ENCODE data around the gene OR10Z1. TPM values are rescaled to one million over a fixed set of nuclear protein-coding genes. Genes with fewer than 3 reads are reported as not detected.

OR10Z1 gene
- total and polyA plus RNA-seq, 8 donors = not detected

Other genes starting within 250 kb of the OR10Z1 start
- gene OR10T2, start 205.8 kb upstream of the OR10Z1 start, total RNA-seq = not detected
- gene OR10T2, start 205.8 kb upstream of the OR10Z1 start, polyA plus RNA-seq = not detected
- gene OR10K2, start 179.0 kb upstream of the OR10Z1 start, total RNA-seq = not detected
- not detected for gene OR10K2, start 179.0 kb upstream of the OR10Z1 start, polyA plus RNA-seq
- not detected for gene OR10K1, start 143.4 kb upstream of the OR10Z1 start, total RNA-seq
- not detected for gene OR10K1, start 143.4 kb upstream of the OR10Z1 start, polyA plus RNA-seq
- gene OR10R2, start 133.0 kb upstream of the OR10Z1 start, total RNA-seq = not detected
- not detected for gene OR10R2, start 133.0 kb upstream of the OR10Z1 start, polyA plus RNA-seq
- not detected for gene OR6Y1, start 50.9 kb upstream of the OR10Z1 start, total RNA-seq
- gene OR6Y1, start 50.9 kb upstream of the OR10Z1 start, polyA plus RNA-seq = not detected
- not detected for gene OR6P1, start 34.7 kb upstream of the OR10Z1 start, total RNA-seq
- not detected for gene OR6P1, start 34.7 kb upstream of the OR10Z1 start, polyA plus RNA-seq
- not detected for gene OR10X1, start 25.4 kb upstream of the OR10Z1 start, total RNA-seq
- not detected for gene OR10X1, start 25.4 kb upstream of the OR10Z1 start, polyA plus RNA-seq
- gene SPTA1, start 81.4 kb downstream of the OR10Z1 start, total RNA-seq = 1 to 10 TPM in 1 of 5 donors, not detected in 4; 3.3 TPM
- not detected for gene SPTA1, start 81.4 kb downstream of the OR10Z1 start, polyA plus RNA-seq
- not detected for gene OR6K2, start 95.4 kb downstream of the OR10Z1 start, total RNA-seq
- gene OR6K2, start 95.4 kb downstream of the OR10Z1 start, polyA plus RNA-seq = not detected
- not detected for gene OR6K3, start 115.5 kb downstream of the OR10Z1 start, total RNA-seq
- gene OR6K3, start 115.5 kb downstream of the OR10Z1 start, polyA plus RNA-seq = not detected
- not detected for gene OR6K6, start 149.5 kb downstream of the OR10Z1 start, total RNA-seq
- not detected for gene OR6K6, start 149.5 kb downstream of the OR10Z1 start, polyA plus RNA-seq
- gene OR6N1, start 166.9 kb downstream of the OR10Z1 start, total RNA-seq = not detected
- gene OR6N1, start 166.9 kb downstream of the OR10Z1 start, polyA plus RNA-seq = not detected
- not detected for gene OR6N2, start 175.9 kb downstream of the OR10Z1 start, total RNA-seq
- gene OR6N2, start 175.9 kb downstream of the OR10Z1 start, polyA plus RNA-seq = not detected
- 10 to 100 TPM in 1 of 5 donors, 1 to 10 TPM in 2, under 1 TPM in 1, not detected in 1; 0.29 to 11.1 (median 5.3) TPM for gene MNDA, start 226.1 kb downstream of the OR10Z1 start, total RNA-seq
- gene MNDA, start 226.1 kb downstream of the OR10Z1 start, polyA plus RNA-seq = 1 to 10 TPM; 1.3 to 5.0 (median 2.3) TPM

Data from stomach (tissue), 8 donors.